CD4-positive, CD25-positive, alpha-beta regulatory T cell (primary cell): ENCODE results near the gene MEF2C. TPM values are rescaled to one million over a fixed set of nuclear protein-coding genes. Genes with fewer than 3 reads are reported as not detected.
"Not testable (repeated sequence)": the region's sequence is repeated elsewhere in the genome, so short reads cannot be mapped to it uniquely, and the experiment has no call there.

Source experiments
- ATAC-seq, 2 donors: fragments of 150-1000 bp; cut with Tn5 transposase; one replicate each; pipeline ENCODE4 v1.10.0; 2021; ENCODE audit warnings: low read depth in 2 of 2, moderate number of reproducible peaks in 2 of 2, moderate library complexity in 1 of 2
- DNase-seq, 3 donors: peaks; one replicate each; pipeline versions ENCODE4 v3.0.0 to v3.0.0-alpha.2; 2012 to 2022; ENCODE audit warnings: mixed read lengths in 1 of 3
- H3K27ac ChIP-seq: one replicate; pipeline ENCODE4 v1.7.0; 2013; ENCODE audit warnings: mild to moderate bottlenecking, low read length; ENCODE audit not compliant: insufficient read depth, poor library complexity, severe bottlenecking
- H3K27me3 ChIP-seq: one replicate; pipeline ENCODE4 v1.7.0; 2013; ENCODE audit warnings: low read length; ENCODE audit not compliant: control insufficient read depth, insufficient read depth
- H3K36me3 ChIP-seq: one replicate; pipeline ENCODE4 v1.7.0; 2013; ENCODE audit warnings: mild to moderate bottlenecking, low read length, moderate library complexity; ENCODE audit not compliant: control insufficient read depth, insufficient read depth
- H3K4me1 ChIP-seq: 2 replicates; pipeline ENCODE4 v1.7.0; 2013; ENCODE audit warnings: mild to moderate bottlenecking, low read length; ENCODE audit not compliant: insufficient read depth, control insufficient read depth, poor library complexity, severe bottlenecking
- H3K4me3 ChIP-seq: one replicate; pipeline ENCODE4 v1.7.0; 2013; ENCODE audit warnings: low read depth, mild to moderate bottlenecking, low read length, moderate library complexity
- H3K9me3 ChIP-seq, 2 experiments: 1 replicate in 1 of 2; 2 replicates in 1 of 2; pipeline ENCODE4 v1.7.0; 2013; ENCODE audit warnings: low read length in 2 of 2, mild to moderate bottlenecking in 1 of 2, moderate library complexity in 1 of 2; ENCODE audit not compliant: control insufficient read depth in 2 of 2
- H3K27ac Mint-ChIP-seq, 3 donors: one replicate each; pipeline ENCODE4 v1.8.0; 2020 to 2022; ENCODE audit warnings: mild to moderate bottlenecking in 3 of 3, mixed read lengths in 3 of 3, moderate library complexity in 2 of 3
- H3K27me3 Mint-ChIP-seq: one replicate; pipeline ENCODE4 v1.8.0; 2022; ENCODE audit warnings: mild to moderate bottlenecking, mixed read lengths
- H3K36me3 Mint-ChIP-seq: one replicate; pipeline ENCODE4 v1.8.0; 2020; ENCODE audit warnings: mixed read lengths
- H3K4me1 Mint-ChIP-seq, 4 donors: one replicate each; pipeline ENCODE4 v1.8.0; 2020 to 2022; ENCODE audit warnings: mixed read lengths in 4 of 4, mild to moderate bottlenecking in 1 of 4
- H3K4me3 Mint-ChIP-seq, 4 donors: one replicate each; pipeline ENCODE4 v1.8.0; 2020 to 2022; ENCODE audit warnings: mild to moderate bottlenecking in 4 of 4, mixed read lengths in 4 of 4, moderate library complexity in 3 of 4
- H3K9me3 Mint-ChIP-seq, 7 donors: one replicate each; pipeline ENCODE4 v1.8.0; 2020 to 2022; ENCODE audit warnings: mixed read lengths in 7 of 7, mild to moderate bottlenecking in 3 of 7, moderate library complexity in 2 of 7
- polyA plus RNA-seq, 4 donors: library from polyadenylated mRNA; unstranded; fragments of 300-500 nt; fragmentation: Illumina TruSeq; gene quantifications; one replicate each; pipeline ENCODE4 v1.2.3, GENCODE V29; 2021
- total RNA-seq: library from RNA; stranded (reverse); gene quantifications from one replicate; pipeline ENCODE4 v1.2.3, GENCODE V29; 2022

The MEF2C gene
- total and polyA plus RNA-seq, 5 donors from 2014 or later, result 0.38 to 1.7 (median 1.6) TPM; not detected in 2

- Histone ChIP-seq H3K36me3 (no peaks in the 10 kb centered on the region), H3K27me3 (no peaks in the 10 kb centered on the region), H3K27ac (no peak overlapping the region), H3K4me1 (no peaks in the 10 kb centered on the region), H3K4me3 (no peak overlapping the region), H3K9me3 (no peaks in the 10 kb centered on the region)
- Mint-ChIP-seq H3K27me3 (peaks cover 7% of the 10 kb centered on the region), H3K4me1 (no peaks in the 10 kb centered on the region), H3K4me3 (no peak overlapping the region), H3K27ac (no peak overlapping the region), H3K36me3 (no peaks in the 10 kb centered on the region), H3K9me3 (peaks cover 0 to 5% (median 1%) of the 10 kb centered on the region in 7 donors)
- no peak for DNase-seq
- no peak for ATAC-seq
Observed at GRCh38 chr5:88858392-88858791, 24.6 kb downstream of the MEF2C start.

- not testable (repeated sequence) for H3K36me3 ChIP-seq, H3K4me1 ChIP-seq, H3K27ac Mint-ChIP-seq, H3K27me3 Mint-ChIP-seq, ATAC-seq, H3K27ac ChIP-seq, H3K4me3 ChIP-seq, H3K9me3 Mint-ChIP-seq, H3K27me3 ChIP-seq, H3K4me3 Mint-ChIP-seq, H3K9me3 ChIP-seq, DNase-seq, H3K36me3 Mint-ChIP-seq, H3K4me1 Mint-ChIP-seq
Observed at GRCh38 chr5:88856381-88856780, 26.6 kb downstream of the MEF2C start.

- Mint-ChIP-seq H3K27ac (no peak overlapping the region), H3K27me3 (peaks cover 4% of the 10 kb centered on the region), H3K9me3 (peaks cover 0 to 5% (median 2%) of the 10 kb centered on the region in 7 donors), H3K4me1 (no peaks in the 10 kb centered on the region), H3K4me3 (no peak overlapping the region), H3K36me3 (no peaks in the 10 kb centered on the region)
- Histone ChIP-seq H3K9me3 (no peaks in the 10 kb centered on the region), H3K4me3 (no peak overlapping the region), H3K36me3 (no peaks in the 10 kb centered on the region), H3K27ac (no peak overlapping the region), H3K27me3 (no peaks in the 10 kb centered on the region), H3K4me1 (no peaks in the 10 kb centered on the region)
- DNase-seq (no peak), ATAC-seq (no peak)
Observed at GRCh38 chr5:88854769-88855168, 28.2 kb downstream of the MEF2C start.

GRCh38 chr5:88847420-88847819 is 35.6 kb downstream of the MEF2C start:
- no peaks in the 10 kb centered on the region for H3K4me1 Mint-ChIP-seq
- Histone ChIP-seq H3K27ac (no peak overlapping the region), H3K27me3 (no peaks in the 10 kb centered on the region)

GRCh38 chr5:88846434-88846833 is 36.5 kb downstream of the MEF2C start:
- no peak overlapping the region for H3K27ac Mint-ChIP-seq
- no peak for ATAC-seq

More at GRCh38 chr5:88847420-88847819, 35.6 kb downstream of the MEF2C start:
- DNase-seq (no peak), ATAC-seq (no peak)
- H3K36me3 Mint-ChIP-seq, result no peaks in the 10 kb centered on the region
- no peaks in the 10 kb centered on the region for H3K4me1 ChIP-seq
- no peaks in the 10 kb centered on the region for H3K9me3 ChIP-seq
- no peak overlapping the region for H3K4me3 Mint-ChIP-seq
- H3K9me3 Mint-ChIP-seq, result peaks cover 0 to 2% (median 0%) of the 10 kb centered on the region in 7 donors
- no peaks in the 10 kb centered on the region for H3K36me3 ChIP-seq
- no peak overlapping the region for H3K4me3 ChIP-seq
- H3K27me3 Mint-ChIP-seq, result no peaks in the 10 kb centered on the region
- no peak overlapping the region for H3K27ac Mint-ChIP-seq

GRCh38 chr5:88845081-88845697 is 37.8 kb downstream of the MEF2C start:
- Histone ChIP-seq H3K9me3 (no peaks in the 10 kb centered on the region), H3K27me3 (no peaks in the 10 kb centered on the region), H3K4me1 (no peaks in the 10 kb centered on the region), H3K27ac (no peak overlapping the region), H3K36me3 (no peaks in the 10 kb centered on the region), H3K4me3 (no peak overlapping the region)
- H3K36me3 Mint-ChIP-seq, result no peaks in the 10 kb centered on the region
- H3K27me3 Mint-ChIP-seq, result no peaks in the 10 kb centered on the region
- H3K4me3 Mint-ChIP-seq, result no peak overlapping the region
- H3K4me1 Mint-ChIP-seq, result no peaks in the 10 kb centered on the region
- no peak overlapping the region for H3K27ac Mint-ChIP-seq
- no peak for DNase-seq
- ATAC-seq, result no peak
- H3K9me3 Mint-ChIP-seq, result peaks cover 0 to 2% (median 0%) of the 10 kb centered on the region in 7 donors

More at GRCh38 chr5:88846434-88846833, 36.5 kb downstream of the MEF2C start:
- no peaks in the 10 kb centered on the region for H3K4me1 Mint-ChIP-seq
- Histone ChIP-seq H3K4me3 (no peak overlapping the region), H3K4me1 (no peaks in the 10 kb centered on the region), H3K27me3 (no peaks in the 10 kb centered on the region), H3K36me3 (no peaks in the 10 kb centered on the region), H3K9me3 (no peaks in the 10 kb centered on the region), H3K27ac (no peak overlapping the region)
- H3K36me3 Mint-ChIP-seq, result no peaks in the 10 kb centered on the region
- peaks cover 0 to 2% (median 0%) of the 10 kb centered on the region in 7 donors for H3K9me3 Mint-ChIP-seq
- DNase-seq, result no peak
- no peaks in the 10 kb centered on the region for H3K27me3 Mint-ChIP-seq
- H3K4me3 Mint-ChIP-seq, result no peak overlapping the region

- Mint-ChIP-seq H3K9me3 (peaks cover 0 to 2% (median 0%) of the 10 kb centered on the region in 7 donors), H3K36me3 (no peaks in the 10 kb centered on the region), H3K27me3 (no peaks in the 10 kb centered on the region), H3K4me3 (no peak overlapping the region), H3K27ac (no peak overlapping the region), H3K4me1 (no peaks in the 10 kb centered on the region)
- no peak overlapping the region for H3K4me3 ChIP-seq
- H3K27me3 ChIP-seq, result no peaks in the 10 kb centered on the region
- ATAC-seq (no peak), DNase-seq (no peak)
- no peaks in the 10 kb centered on the region for H3K4me1 ChIP-seq
- no peak overlapping the region for H3K27ac ChIP-seq
- H3K36me3 ChIP-seq, result no peaks in the 10 kb centered on the region
- H3K9me3 ChIP-seq, result no peaks in the 10 kb centered on the region
Observed at GRCh38 chr5:88842784-88843183, 40.2 kb downstream of the MEF2C start.

GRCh38 chr5:88841212-88841611 is 41.8 kb downstream of the MEF2C start:
- no peak overlapping the region for H3K27ac ChIP-seq
- H3K36me3 ChIP-seq, result no peaks in the 10 kb centered on the region
- no peak for ATAC-seq
- no peaks in the 10 kb centered on the region for H3K27me3 Mint-ChIP-seq
- H3K27me3 ChIP-seq, result no peaks in the 10 kb centered on the region
- no peak overlapping the region for H3K4me3 ChIP-seq
- no peaks in the 10 kb centered on the region for H3K9me3 ChIP-seq
- H3K4me3 Mint-ChIP-seq, result no peak overlapping the region
- peaks cover 0 to 2% (median 0%) of the 10 kb centered on the region in 7 donors for H3K9me3 Mint-ChIP-seq
- H3K36me3 Mint-ChIP-seq, result no peaks in the 10 kb centered on the region
- H3K4me1 ChIP-seq, result no peaks in the 10 kb centered on the region
- no peak overlapping the region for H3K27ac Mint-ChIP-seq
- H3K4me1 Mint-ChIP-seq, result peaks cover 0 to 4% (median 0%) of the 10 kb centered on the region in 4 donors
- DNase-seq, result no peak
